Activated CD4-positive, alpha-beta T cell treated with anti-CD3 and anti-CD28 coated beads, Interleukin-10, Interleukin-2, amounts not matched to agents 100 ng/mL and 50 ng/mL, durations not matched to agents 16 hours and 8 hours (primary cell): Measurements from ENCODE around the gene GTF2H3.

Experiments used
- DNase-seq: peaks from one replicate; pipeline ENCODE4 v3.0.0-alpha.2; 2020

Gene GTF2H3

DNA sequence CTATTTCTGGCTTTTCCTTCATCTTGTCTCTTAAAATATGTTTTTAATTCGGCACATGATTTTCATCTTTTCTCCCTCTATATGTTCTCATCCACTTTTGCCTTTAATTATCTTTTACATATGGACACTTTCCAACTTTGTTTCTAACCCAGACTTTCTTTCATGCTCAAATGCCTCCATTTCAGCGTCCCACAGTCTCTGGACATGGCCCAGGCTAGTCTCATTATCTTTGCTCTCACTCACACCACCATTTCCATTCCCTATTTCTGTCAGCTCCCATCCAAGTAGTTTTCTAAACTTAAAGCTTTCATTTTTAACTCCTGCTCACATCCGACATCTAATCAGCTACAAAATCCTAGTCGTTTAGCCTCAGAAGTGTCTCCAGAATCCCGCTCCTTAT, 14.8 kb downstream of the GTF2H3 start:
- no peak for DNase-seq

DNA sequence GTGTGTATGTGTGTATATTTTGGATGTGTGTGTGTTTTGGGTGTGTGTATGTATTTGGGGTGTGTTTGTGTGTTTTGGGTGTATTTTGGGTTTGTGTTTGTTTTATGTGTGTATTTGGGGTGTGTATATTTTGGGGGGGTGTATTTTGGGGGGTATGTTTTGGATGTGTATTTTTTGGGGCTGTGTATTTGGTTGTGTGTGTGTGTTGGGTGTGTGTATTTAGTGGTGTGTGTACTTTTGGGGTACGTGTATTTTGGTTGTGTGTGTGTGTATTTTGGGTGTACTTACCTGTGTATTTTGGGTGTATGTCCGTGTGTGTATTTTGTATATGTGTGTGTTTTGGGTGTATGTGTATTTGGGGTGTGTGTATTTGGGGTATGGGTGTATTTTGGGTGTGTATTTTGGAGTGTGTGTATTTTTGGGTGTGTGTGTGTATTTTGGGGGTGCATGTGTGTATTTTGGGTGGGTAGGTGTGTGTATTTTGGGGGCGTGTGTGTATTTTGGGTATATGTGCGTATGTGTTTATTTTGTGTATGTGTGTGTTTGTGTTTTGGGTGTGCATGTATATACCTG, 20.6 kb downstream of the GTF2H3 start:
- DNase-seq, result no peak

DNA sequence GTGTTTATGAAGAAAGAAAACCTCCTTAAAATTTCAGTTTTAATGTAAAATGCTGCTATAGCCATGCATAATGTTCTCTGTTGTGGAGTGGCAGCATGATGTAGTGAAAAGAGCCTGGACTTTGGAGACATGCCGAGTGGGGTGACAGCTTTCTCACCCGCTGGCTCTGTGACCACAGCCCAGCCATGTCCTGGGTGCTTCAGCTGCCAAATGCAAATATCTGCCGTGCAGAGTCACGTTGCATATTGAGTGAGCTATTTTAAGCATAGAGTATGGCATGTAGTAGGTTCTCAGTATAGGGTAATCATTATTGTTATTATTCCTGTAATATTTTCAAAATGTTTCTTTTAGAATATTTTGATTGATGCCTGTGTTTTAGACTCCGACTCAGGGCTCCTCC, 21.8 kb downstream of the GTF2H3 start:
- DNase-seq, result no peak

DNA sequence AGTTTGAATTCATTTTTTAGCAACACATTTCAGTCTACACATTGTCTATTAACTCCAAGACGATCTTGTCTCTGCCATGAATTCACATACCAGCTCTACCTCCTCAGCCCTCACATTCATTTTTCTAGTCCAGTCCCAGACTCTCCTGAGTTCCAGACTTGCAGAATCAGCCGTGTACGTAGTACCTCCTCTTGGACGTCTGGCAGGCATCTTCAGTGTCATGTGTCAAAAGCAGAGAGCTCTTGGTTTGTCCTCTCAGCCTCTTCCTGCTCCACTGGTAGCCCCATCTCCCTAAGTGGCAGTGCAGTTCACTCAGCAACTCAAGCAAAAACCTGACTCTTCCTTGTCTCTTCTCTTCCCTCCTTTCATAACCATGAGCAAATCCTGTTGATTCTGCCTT, 22.8 kb downstream of the GTF2H3 start:
- DNase-seq, result no peak

DNA sequence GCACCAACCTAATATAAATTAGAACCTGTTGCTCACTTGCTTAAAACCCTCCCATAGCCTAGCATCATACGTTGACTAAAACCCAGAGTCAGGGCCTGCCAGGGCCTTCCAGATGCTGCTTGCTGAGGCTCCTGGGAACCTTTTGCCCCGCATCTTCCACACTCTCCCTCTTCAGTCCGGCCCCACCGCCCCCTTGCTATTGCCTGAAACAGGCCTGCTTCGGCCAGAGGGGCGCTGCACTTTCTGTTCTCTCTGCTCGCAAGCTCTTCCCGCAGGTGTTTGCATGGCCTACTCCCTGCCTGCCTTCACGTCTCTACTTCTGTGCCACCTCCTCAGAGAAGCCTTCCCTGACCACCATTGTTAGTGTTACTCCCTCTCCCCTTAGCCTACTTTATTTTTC, 23.6 kb downstream of the GTF2H3 start:
- no peak for DNase-seq

DNA sequence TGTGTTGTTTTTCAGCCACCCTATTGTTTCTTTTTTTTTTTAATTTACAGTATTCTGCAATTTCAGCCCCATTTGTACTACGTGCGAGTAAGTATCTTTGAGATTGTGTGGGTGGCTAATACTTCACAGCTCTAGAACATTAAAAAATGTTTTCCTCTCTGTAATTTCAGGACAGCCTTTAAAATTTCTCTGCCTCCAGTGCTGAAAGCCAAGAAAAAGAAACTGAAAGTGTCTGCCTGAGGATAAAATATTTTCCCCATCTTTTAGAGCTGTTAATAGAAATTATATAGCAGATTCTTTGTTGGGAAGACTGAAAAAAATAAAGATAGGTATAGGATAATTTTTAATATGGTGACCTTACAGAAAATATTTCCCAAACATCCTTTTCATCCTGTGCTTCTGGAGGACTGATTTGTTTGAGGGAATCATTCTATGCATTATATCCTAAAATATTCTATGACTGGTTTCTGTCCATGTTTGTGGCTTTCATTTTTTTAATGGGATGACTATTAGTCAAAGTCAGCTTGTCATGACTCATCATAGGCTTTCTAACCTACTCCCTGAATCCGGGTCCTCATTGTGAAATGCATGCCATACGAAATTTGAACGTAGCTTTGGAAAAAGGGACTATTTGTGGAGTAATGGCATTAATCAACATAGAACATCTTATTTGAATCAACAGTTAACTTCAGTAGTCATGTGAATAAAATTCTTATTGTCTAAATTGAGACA, 26.5 kb downstream of the GTF2H3 start:
- DNase-seq, result peak; percentile 27

DNA sequence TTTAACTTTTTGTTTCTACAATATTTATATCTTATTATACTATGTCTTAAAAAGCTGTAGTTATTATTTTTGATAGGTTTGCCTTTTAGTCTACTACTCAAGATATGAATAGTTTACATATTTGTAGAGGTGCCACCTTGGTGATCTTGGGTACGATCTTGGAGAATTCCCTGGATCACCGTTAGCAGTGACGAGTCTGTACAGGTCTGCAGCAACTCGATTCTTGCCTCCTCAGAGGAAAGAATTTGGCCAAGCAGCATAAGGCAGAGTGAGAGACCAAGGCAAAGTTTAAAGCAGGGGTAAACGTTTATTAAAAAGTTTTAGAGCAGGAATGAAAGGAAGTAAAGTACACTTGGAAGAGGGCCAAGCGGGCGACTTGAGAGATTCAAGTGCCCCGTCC, 34.1 kb downstream of the GTF2H3 start:
- no peak for DNase-seq

DNA sequence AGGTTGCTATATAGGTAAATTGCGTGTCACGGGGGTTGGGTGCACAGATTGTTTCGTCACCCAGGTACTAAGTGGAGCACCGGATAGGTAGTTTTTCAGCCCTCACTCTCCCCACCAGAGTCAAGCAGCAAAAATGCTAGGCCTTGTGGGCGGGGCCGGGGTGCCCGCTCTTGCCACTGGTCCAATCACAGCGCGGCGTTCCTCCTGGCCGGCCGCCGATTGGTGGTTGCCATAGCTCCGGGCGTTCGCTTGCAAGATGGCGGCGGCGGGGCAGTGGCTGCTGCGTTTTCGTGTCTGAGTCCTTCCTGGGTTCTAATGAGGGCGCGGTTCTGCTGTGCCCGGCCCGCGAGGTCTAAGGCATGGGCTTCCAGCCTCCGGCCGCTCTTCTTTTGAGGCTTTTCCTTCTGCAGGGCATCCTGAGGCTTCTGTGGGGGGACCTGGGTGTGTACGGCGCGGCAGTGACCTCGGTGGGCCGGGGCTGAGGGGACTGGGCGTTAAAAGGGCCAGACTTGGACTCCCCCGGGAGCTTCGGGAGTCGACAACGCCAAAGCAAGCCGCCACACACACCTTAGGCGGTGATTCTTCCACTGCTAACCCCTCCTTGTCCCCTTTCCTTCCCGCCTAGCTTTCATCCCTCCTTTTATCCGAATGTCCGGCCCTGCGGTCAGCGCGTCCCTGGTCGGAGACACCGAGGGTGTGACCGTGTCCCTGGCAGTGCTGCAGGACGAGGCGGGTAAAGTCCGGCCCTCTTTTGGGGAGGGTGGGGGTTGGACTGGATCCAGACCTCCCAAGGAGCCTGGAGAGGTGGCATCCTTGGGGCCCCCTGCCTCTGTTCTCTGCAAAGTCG, 37.5 kb downstream of the GTF2H3 start, which contains the start of gene TCTN2:
TCTN2 (plus strand) TSS at position 232 of the 847 bp plus-strand sequence; CDS start at position 360, 128 bp downstream.
- DNase-seq, result peak; percentile 96

DNA sequence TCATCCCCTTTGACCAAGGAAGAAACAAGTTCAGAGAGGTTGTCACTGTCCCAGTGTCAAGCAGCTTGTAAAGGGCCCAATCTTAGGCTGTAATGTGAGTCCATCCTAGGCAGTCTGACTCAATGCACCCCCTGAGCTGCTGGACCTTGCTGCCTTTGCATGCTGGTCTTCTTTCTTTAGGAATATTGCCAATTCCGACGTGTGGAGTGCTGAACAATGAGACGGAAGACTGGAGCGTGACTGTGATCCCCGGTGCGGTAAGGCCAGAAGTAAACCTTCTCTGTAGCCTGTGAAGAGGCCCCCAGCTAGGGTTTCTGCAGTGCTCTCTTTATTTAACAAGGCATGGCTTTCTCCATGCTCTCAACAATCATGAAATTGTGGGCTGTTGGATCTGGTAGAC, 38.2 kb downstream of the GTF2H3 start:
- no peak for DNase-seq

DNA sequence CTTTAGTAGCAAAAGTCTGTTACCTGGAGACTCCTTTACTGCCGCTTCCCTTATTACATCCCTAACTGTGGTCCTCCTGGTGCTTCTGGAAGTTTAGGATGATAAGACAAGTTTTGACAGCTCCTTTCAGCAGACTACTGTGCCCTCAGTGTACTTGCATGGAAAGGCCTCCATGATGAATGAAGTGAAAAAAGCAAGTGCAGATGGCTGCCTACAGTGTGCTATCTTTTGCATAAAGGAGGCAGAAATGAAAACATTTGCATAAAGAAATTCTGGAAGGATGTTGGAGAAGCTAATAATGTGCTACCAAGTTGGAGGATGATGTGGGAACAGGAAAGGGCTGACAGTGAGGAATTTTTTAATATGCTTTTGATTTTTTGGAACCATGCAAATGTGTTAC, 41.8 kb downstream of the GTF2H3 start:
- DNase-seq, result no peak

DNA sequence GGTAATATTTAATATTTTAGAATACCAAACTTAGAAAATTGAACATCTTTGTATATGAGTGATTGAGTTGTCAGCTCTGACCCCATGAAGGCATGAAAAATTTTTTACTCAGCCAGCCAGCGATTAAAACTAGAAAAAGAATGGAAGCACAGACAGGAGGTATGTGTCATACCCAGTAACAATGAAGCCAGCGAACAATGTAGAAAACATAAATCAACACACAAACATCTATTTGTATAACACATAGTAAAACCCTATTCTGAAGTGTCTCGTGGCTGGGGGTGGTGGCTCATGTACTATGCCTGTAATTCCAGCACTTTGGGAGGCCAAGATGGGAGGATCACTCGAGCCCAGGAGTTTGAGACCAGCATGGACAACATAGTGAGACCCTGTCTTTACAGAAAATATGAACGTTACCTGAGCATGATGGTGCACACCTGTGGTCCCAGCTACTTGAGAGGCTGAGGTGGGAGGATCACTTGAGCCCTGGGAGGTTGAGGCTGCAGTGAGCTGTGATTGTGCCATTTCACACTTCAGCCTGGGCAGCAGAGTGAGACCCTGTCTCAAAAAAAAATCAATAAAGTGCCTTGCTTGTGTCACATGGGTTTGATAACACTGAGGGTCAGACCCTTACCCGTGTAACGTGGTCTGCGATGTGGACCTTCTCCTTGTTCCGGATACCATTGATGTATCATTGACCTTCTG, 43.1 kb downstream of the GTF2H3 start:
- DNase-seq, result no peak

DNA sequence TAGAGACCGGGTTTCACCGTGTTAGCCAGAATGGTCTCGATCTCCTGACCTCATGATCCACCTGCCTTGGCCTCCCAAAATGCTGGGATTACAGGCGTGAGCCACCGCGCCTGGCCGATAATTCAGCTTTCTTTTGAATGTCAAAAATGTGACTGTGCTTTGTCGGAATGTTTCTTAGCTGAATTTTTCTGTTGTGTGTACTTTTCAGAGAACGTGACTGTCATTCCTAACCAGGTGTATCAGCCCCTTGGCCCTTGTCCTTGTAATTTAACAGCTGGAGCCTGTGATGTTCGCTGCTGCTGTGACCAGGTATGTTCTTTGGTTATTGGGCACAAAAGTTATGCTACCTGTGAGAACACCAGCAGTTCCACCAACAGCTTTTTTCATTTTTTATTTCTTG, 45.4 kb downstream of the GTF2H3 start:
- DNase-seq, result no peak

DNA sequence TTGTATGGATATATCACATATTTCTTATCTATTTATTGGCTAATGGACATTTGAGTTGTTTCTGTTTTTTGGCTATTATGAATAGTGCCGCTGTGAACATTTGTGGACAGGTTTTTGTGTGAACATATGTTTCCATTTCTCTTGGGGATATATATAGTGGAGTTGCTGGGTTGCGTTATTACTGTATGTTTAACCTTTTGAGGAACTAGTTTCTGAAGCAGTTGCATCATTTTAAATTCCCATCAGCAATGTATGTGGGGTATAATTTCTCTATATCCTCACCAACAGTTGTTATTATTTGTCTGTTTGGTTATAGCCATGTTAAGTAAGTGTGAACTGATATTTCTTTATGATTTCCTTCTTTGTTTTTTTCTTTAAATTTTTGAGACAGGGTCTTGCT, 48.0 kb downstream of the GTF2H3 start:
- no peak for DNase-seq

DNA sequence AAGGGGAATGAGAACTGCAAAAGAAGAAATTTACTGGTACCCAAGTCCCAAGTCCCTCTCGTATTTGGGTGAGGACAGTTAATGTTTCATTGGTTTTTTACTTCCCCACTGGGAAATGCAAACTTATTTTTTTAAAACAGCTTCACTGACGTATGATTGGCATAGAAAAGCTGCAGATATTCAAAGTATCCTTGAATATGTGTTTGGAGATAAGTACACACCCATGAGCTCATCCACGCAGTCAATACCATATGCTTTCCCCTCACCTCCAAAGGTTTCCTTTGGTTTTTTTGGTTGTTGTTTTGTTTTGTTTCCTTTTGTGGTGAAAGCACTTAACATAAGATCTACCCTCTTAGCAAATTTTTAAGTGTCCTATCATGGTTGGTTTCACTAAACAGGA, 50.3 kb downstream of the GTF2H3 start:
- no peak for DNase-seq

DNA sequence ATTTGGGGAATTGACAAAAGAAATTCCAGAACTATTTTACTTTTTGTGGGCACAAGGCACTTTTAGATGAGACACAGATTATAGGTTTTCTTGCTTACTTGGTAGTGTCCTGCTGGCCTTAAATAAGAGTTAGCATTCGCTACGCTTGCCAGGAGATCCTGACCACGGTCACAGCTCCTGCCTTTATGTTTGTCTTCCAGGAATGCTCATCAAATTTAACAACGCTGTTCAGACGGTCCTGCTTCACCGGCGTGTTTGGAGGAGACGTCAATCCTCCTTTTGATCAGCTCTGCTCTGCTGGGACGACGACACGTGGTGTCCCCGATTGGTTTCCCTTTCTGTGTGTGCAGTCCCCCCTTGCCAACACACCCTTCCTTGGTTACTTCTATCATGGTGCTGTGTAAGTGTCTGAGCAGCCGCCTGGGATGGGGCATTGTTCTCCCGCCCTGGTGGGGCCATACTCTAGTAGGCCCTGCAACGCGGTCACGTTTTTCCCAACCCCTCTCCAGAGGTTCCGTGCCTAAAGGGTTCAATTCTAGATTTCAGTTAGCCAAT, 53.1 kb downstream of the GTF2H3 start:
- no peak for DNase-seq

DNA sequence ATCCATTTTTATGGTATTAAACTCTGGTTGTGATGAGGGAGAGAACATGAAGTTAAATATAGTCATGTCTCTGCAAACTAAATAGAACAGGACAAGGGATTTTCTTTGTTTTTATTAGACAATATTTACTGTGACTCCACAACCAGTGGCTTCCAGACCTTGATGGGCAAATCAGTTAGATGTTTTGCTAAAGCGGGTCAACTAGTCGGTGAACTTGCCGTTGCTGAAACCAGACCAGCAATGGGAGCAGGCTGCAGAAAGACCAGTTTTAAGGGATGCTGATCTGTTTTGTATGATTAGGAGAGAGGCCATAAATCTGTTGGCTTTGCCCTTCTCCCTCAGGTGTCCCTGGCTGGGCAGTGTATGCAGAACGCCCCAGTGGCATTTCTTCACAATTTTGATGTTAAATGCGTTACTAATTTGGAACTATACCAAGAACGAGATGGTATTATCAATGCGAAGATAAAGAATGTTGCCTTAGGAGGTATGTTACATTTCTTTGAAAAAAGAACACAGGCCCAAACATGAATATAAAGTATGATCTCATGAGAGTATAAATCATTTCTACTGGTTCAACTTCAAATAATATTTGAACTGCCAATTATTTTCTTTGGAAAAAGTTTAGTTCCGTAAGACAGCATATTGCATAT, 56.7 kb downstream of the GTF2H3 start:
- no peak for DNase-seq

DNA sequence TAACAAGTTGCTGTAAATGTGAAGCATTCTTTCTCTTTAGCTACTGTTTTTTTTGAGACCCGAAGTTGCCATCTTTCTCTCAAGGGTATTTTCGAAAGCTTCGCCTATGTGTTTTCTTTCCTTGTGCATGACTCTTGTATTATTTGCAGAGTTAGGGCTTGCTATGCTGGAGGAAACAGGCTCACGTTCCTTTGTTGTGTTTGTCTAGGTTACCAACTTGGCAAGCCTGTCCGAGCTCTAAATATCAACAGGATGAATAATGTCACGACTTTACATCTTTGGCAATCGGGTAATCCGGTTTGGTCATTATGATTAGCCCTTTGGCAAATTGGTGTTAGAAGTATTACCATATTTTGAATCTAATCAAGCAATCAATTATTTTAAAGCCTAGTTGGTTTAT, 62.6 kb downstream of the GTF2H3 start:
- no peak for DNase-seq

DNA sequence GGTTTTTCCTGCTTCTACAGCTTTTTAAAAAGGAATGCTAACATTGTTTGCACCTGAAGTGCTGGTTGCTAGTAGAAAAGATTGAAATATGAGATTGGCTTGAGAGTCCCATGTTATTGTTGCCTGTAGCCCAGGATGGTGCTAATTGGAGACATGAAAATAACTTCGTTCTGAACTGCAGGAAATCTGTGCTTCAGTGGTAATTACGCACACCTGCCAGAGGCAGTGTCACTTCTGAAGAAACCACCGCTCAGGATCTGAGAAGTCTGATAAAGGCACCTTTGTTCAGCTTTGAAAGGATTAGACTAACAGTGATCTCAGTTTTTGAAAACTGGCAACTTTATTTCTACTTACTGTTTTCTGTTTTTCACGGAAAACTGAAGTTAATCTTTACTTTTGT, 63.0 kb downstream of the GTF2H3 start:
- DNase-seq, result no peak

DNA sequence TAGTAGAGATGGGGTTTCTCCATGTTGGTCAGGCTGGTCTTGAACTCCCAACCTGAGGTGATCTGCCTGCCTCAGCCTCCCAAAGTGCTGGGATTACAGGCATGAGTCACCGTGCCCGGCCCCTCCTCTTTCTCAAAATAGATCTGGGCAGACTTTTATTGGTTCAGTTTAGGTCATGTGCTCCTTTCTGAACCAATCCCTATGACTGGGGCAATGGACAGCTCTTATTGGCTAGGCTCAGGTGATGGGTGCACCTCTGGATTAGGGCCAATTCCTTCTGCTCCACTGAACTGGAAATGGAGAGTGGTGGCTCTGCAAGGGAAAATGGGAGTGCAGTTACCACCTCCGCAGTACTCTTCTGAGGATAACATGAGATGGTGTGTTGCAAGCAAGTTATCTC, 72.3 kb downstream of the GTF2H3 start:
- peak; percentile 16 for DNase-seq

DNA sequence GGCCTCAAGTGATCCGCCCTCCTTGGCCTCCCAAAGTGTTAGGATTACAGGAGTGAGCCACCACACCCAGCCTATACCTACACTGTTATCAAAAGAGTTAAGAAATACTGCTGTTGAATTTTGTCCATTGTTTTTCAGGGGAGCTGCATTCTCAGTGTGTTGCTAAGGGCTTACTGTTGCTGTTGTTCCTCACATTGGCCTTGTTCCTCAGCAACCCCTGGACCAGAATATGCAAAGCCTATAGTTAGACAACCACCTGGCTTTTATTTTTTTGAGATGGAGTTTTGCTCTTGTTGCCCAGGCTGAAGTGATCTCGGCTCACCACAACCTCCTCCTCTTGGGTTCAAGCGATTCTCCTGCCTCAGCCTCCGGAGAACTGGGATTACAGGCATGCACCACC, 73.8 kb downstream of the GTF2H3 start:
- DNase-seq, result no peak
